ENCODE data around the gene FAM25A.
"Not testable (repeated sequence)": the region's sequence is repeated elsewhere in the genome, so short reads cannot be mapped to it uniquely, and the experiment has no call there.

FAM25A gene

DNA sequence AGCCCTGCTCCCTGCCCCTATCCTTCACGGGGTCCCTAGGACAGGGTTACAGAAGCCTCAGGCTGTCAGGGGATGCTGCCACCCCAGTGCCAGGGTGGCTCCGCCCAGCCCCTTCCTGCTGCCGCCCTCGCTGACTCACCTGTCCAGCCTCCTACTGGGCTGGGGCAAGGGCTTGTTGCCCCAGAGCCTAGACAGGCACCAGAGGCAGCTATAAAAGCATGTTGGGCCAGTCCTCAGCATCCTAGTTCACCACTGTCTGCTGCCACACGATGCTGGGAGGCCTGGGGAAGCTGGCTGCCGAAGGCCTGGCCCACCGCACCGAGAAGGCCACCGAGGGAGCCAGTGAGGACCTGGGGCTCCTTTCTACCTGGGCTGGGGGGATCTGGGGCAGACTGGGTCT, at the start of gene FAM25A:
Gene FAM25A, plus strand, starts transcription at position 239 of the 400 bp plus-strand sequence. Its CDS starts 31 bp downstream, at position 270.
- DNase-seq: not testable (repeated sequence)

DNA sequence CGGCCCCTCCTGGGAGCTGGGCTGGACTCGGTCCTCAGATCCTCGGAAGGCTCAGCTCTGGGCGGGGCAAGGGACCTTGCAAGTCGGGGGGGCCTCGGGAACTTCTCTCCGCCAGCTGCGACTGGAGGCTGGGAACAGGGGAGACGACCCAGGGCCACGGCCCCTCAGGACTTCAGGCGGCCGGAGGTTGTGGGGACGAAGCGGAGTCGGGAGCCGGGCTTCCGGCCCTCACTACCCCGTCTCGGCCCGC, 49.2 kb upstream of the FAM25A start:
- DNase-seq: no peak

DNA sequence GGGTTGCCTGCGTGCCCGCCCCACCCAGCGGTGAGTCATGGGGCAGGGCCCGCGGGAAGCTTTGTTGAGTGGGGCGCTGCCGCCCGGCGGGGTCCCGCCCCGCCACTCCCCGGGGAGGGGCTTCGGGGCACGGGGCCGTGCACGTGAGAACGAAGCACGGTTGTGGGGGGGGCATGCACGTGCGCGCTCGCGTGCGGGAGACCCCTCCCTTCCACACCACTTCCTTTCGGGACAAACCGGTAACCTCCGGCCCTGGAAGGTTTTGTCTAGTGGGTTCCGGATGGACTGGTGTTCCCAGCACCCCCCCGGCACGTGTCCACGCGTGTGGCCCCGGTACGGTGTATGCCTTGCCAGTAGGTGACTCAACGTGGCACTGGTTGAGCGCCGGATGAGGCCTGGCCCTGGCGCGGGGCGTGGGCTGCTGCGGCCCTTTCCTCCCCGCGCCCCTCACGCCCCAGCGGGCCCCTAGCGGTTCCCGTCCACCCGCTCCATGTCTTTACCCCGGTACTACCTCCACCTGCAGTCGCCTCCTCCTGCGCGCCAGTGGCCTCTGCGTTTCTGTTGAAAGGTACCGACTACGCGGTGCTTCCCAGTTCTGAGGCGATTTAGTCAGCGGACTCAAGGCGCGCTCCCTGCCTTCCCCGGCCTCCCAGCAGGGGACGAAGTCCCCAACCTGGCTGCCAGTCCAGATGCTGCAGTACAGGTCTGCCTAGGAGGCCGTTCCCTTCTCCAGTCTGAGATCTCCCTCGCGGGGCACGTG, 48.7 kb upstream of the FAM25A start:
- peak; percentile 90 for DNase-seq

DNA sequence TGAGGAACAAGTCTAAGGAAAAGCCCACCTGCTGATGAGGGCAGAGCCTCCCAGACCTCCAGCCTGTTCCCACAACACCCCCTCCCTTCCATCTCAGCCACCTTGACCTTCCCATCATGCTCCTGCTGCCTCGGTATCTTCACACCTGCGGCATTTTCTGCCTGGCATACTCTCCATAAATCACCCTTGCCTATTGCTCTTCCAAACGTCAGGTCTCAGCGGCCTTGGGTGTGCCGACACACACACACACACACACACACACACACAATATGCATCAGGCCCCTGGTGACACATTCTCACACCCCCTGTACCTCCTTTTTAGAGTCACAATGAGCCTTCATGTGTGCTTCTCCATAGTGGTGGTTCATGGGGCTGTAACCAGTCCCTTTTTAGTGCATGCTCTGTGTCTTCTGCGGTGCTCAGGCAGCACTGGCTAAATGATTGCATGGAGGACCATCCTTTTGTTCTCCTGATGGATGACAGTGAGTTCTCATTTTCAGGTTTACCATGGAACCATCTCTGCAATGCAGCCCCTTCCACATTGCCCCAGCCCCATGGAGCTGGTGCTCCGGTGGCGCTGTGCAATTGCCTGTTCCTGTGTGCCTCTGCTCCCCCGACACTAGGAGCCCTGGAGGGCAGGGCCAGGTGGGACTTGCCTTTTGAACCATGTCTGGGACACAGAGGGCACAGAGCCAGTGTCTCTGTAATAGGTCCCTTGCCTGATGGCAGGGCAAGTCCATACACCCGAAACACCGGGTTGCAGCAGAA, 47.3 kb upstream of the FAM25A start:
- no peak for DNase-seq

DNA sequence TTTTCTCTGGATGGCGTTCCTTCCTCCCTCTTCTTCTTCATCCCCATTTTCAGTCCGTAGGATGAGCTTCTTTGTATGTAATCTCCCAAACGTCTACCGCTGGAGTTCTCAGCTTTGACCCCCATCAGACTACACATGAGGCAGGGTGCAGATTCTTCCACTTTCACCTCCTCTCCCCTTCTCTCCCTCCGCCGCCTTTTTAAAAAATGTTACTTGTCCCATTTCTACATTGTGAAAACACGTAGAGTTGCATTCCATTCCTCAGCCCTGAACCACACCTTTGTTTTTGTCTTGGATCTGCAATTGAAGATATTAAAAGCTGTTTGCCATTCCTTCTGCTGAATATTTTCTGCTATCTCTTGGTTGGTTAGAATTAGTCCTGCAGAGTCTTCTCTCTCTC, 45.6 kb upstream of the FAM25A start:
- DNase-seq: no peak

- DNase-seq: no peak
Measured at GRCh38 chr10:86976362-86977056, 43.6 kb upstream of the FAM25A start.

DNA sequence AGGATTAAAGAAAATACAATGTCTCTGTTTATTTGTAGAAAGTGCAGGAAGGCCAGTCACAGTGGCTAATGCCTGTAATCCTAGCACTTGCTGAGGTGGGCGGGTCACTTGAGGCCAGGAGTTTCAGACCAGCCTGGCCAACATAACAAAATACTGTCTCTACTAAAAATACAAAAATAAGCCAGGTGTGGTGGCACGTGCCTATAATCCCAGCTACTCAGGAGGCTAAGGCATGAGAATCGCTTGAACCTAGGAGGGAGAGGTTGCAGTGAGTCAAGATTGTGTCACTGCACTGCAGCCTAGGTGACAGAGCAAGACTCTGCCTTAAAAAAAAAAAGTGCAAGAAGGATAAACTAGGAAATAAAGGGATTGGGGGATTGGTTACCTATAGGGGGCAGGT, 41.6 kb upstream of the FAM25A start:
- DNase-seq: not testable (repeated sequence)

- DNase-seq: no peak
Measured at GRCh38 chr10:86979296-86979818, 40.7 kb upstream of the FAM25A start.

- no peak for DNase-seq
Measured at GRCh38 chr10:86979977-86980448, 40.1 kb upstream of the FAM25A start.

DNA sequence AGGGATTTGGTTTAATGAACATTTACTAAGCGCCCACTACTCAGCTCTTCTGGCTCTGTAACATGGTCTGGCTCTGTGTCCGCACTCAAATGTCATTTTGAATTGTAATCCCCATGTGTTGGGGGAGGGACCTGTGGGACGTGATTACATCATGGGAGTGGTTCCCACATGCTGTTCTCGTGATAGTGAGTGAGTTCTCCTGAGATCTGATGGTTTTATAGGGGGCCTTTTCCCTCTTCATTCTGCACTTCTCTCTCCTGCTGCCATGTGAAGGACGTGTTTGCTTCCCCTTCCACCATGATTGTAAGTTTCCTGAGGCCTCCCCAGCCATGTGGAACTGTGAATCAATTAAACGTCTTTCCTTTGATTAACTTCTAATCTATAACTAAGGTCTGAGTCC, 39.1 kb upstream of the FAM25A start:
- not testable (repeated sequence) for DNase-seq

GRCh38 chr10:86981716-86982115, 38.4 kb upstream of the FAM25A start:
- no peak for DNase-seq

DNA sequence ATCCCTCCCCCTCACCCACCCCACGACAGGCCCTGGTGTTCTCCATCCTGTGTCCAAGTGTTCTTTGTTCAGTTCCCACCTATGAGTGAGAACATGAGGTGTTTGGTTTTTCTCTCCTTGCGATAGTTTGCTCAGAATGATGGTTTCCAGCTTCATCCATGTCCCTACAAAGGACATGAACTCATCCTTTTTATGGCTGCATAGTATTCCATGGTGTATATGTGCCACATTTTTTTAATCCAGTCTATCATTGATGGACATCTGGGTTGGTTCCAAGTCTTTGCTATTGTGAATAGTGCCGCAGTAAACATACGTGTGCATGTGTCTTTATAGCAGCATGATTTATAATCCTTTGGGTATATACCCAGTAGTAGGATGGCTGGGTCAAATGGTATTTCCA, 35.6 kb upstream of the FAM25A start:
- not testable (repeated sequence) for DNase-seq

DNA sequence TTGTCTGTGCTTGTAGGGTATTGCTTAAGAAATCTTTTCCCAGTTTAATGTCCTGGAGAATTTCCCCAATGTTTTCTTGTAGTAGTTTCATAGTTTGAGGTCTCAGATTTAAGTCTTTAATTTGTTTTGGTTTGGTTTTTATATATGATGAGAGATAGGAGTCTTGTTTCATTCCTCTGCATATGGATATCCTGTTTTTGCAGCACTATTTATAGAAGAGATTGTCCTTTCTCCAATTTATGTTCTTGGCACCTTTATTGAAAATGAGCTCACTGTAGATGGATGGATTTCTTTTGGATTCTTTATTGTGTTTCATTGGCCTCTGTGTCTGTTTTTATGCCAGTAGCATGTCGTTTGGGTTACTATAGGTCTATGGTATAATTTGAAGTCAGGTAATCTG, 31.6 kb upstream of the FAM25A start:
- no peak for DNase-seq

DNA sequence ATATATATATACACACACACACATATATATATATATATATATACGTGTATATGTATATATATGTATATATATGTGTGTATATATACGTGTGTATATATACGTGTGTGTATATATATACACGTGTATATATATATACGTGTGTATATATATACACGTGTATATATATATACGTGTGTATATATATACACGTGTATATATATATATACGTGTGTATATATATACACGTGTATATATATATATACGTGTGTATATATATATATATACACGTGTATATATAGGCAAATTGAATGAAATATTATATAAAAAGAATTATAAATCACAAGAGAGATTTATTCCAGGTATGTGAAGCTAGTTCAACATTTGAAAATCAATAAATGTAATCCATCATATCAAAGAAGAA, 28.7 kb upstream of the FAM25A start:
- not testable (repeated sequence) for DNase-seq

GRCh38 chr10:86992456-86992855, 27.6 kb upstream of the FAM25A start:
- DNase-seq: no peak

DNA sequence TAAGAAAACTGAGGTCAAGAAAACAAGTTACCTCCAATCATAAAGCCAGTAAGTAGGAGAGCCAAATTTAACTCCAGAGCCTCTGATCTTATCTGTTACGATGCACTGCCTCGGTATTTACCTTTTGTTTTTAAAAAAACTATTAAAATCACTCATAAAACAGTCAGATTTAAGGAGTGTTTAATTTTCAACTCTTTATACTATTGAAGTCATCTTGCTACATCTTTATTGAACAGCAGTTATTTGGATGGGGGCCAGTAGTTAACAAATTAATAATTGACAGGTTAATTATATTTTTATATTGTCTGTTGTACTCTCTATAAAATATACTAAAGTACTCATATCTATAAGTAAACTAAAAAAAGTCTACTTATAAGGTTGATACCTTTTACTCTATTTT, 27.2 kb upstream of the FAM25A start:
- DNase-seq: no peak

GRCh38 chr10:86999802-87000403, 20.2 kb upstream of the FAM25A start:
- not testable (repeated sequence) for DNase-seq

- no peak for DNase-seq
Measured at GRCh38 chr10:87000491-87000890, 19.6 kb upstream of the FAM25A start.

- DNase-seq: not testable (repeated sequence)
Measured at GRCh38 chr10:87007124-87007523, 13.0 kb upstream of the FAM25A start.

DNA sequence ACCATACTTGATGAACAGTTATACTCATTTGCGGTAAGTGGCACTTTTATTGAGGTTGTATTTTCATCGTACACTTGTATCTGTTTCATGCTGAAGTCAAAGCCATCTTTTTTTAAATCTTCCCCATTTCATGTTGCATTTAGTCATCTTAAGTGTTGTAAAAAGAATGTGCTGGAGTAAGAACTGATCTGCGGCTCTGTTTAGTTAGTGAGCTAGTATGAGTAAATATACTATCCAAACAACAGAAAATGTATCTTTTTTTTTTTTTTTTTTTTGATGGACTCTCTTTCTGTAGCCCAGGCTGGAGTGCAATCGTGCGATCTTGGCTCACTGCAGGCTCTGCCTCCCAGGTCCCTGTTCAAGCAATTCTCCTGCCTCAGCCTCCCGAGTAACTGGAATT, 12.4 kb upstream of the FAM25A start:
- DNase-seq: not testable (repeated sequence)

DNA sequence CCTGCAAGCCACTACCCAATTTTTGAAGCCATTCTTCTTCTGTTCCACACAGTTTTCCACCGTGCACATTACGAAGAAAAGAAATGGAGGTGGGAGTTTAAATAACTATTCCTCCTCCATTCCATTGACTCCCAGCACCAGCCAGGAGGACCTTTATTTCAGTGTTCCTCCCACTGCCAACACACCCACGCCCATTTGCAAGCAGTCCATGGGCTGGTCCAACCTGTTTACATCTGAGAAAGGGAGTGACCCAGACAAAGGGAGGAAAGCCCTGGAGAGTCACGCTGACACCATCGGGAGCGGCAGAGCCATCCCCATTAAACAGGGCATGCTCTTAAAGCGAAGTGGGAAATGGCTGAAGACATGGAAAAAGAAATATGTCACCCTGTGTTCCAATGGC, 11.8 kb upstream of the FAM25A start:
- not testable (repeated sequence) for DNase-seq

- DNase-seq: not testable (repeated sequence)
Measured at GRCh38 chr10:87009134-87009696, 10.9 kb upstream of the FAM25A start.

GRCh38 chr10:87013528-87013927, 6.6 kb upstream of the FAM25A start:
- DNase-seq: not testable (repeated sequence)
